GM19023 (cell line): Measurements from ENCODE around the gene HES2.
"Not testable (repeated sequence)": the region's sequence is repeated elsewhere in the genome, so short reads cannot be mapped to it uniquely, and the experiment has no call there.

ENCODE experiments used
- ATAC-seq: cut with Tn5 transposase; IDR thresholded peaks from one replicate; pipeline ENCODE4 v1.9.1; 2021; ENCODE audit warnings: mild to moderate bottlenecking, moderate library complexity; ENCODE audit not compliant: unreplicated experiment

HES2 gene

DNA sequence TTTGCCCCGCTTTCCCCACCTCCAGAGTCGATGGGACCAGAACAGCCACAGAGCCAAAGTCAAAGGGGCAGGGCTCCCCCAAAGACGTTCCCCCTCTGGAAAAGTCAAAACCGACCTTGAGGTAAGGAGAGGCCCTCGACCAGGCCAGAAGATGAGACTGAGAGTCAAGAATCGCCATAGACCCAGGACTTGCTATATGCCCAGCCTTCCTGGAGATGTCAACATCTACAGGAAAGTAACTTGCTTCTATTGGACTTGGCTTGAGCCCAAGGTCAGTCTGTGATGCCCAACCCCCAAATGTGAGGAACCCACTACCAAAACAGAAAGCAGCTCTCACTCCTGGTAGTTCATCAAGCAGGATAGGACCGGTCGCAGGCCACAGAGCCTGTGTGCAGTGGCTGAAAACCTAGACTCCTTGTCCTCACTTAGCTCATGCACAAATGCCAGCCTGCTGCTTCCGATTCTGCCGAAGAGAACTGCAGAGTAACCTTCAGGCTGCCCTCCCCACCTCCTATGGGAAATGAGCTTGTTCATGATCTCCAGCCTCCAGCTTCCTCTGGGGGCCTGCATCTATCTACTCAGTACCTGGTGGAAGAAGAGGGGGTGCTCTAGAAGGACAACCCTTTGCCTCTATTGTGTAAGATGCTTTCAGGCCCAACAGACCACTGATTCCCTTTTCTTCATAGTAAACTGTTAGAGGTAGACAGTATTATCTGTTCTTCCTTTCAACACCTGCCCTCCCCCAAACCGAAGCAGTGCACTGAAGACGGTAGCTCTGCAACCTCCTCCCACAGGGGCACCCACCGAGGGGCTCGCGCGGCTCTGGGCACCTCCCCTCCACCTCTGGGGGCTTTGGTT, 27.5 kb downstream of the HES2 start:
- ATAC-seq = no peak

DNA sequence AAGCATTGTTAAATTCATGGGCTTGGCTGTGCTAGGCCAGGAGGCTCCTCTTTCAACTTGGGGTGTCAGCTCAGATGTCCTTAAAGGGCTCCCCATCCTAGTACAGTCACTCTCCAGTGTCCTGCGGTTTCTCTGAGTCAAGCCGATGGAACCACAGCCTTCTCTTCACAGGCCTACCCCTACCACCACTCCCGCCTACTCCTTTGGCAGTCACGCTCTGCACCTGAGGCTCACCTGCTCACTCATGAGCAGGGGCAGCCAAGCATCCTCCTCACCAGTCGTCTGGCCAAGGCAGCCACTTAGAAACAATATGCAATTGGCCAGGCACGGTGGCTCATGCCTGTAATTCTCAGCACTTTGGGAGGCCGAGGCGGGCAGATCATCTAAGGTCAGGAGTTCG, 29.7 kb downstream of the HES2 start:
- ATAC-seq = no peak

DNA sequence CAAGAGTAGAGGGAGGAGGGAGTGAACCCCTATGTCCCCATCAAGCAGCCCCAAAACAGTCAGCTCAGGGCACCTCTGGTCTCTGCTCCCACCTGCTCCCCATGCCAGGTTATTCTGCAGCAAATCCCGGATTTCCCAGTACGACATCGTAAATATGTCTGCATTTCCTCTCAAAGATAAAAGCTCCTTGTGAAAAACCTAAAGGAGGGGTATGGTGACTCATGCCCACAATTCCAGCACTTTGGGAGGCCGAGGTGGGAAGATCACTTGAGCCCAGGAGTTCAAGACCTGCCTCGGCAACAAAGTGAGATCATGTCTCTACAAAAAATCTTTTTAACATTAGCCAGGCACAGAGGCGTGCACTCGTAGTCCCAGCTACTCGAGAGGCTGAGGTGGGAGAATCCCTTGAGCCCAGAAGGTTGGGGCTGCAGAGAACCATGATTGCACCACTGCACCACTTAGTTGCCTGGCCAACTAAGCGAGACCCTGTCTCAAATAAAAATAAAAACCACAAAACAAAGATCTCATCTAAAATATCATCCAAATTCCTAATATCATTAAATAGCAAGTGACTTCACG, 33.3 kb downstream of the HES2 start:
- no peak for ATAC-seq

DNA sequence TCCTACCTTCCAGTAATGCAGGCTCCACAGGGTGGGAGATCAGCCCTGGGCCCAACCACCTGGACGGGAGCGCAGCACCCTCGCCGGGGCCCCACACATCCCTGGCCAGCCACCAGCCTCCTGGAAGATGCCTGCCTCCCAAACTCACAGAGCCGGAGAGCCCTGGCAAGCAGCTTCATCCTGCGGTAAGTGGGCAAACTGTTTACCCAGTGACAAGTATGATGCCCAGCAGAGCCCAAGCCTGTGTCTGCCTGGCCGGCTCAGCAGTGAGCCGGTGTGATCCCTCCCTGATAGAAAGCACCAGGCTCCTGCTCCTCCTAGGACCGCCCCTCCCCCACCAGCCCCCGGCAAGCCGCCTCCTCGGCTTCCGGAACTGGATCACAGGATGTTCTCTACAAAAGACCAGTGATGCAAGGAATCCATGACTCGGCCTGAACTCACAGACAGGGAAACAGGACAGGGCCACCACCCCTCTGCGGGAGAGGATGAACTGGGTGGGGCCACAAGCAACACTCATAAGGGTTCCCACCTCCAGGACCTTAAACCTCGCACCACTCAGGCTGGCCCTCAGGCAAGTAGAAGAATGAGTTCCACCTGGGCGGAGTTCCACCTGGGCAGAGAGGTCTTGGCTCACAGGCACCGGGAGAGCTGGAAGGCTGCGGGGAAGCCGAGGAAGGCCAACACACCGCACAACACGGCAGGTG, 34.1 kb downstream of the HES2 start:
- ATAC-seq = no peak

DNA sequence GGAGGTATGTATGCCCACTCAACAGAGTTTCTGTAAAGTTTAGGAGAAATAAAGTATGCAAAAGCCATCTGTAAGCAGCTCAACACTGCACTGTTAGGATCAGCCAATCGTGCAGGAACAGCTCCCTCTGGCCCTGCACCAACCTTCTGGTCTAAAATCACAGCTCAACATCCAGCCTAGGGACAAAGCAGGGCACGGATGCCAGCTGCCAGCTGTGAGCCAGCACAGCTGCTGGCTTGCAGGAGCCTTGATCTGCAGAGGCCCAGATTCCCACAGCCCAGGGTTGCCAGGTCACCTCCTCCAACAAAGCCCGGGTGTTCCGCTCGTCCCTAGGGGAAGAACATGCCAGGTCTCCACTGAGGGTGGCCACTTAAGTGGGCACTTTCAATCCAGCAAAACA, 34.8 kb downstream of the HES2 start:
- ATAC-seq = no peak

DNA sequence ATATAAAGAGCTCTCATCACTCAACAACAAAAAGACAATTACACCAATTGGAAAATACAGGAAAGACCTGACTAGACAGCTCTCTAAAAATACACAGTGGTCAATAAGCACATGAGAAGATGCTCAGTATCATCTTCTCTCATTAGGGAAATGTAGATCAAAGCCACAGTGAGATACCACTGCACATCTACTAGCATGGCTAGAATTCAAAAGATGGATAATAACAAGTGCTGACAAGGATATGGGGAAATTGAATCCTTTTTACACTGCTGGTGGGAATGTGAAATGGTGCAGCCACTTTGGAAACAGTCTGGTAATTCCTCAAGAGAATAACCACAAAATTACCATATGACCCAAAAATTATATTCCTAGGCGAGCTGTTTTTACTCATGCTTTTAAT, 35.6 kb downstream of the HES2 start:
- ATAC-seq = no peak

DNA sequence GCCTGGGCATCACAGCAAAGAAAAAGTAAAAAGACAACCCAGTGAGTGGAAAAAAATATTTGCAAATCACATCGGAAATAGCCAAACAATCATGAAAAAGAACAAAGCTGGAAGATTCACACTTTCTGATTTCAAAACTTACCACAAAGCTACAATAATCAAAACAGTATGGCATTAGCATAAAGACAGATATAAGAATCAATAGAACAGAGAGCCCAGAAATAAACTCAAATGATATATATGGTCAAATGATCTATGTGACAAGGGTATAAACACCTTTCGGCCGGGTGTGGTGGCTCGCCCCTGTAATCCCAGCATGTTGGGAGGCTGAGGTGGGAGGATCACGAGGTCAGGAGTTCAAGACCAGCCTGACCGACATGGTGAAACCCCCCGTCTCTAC, 39.7 kb downstream of the HES2 start:
- no peak for ATAC-seq

DNA sequence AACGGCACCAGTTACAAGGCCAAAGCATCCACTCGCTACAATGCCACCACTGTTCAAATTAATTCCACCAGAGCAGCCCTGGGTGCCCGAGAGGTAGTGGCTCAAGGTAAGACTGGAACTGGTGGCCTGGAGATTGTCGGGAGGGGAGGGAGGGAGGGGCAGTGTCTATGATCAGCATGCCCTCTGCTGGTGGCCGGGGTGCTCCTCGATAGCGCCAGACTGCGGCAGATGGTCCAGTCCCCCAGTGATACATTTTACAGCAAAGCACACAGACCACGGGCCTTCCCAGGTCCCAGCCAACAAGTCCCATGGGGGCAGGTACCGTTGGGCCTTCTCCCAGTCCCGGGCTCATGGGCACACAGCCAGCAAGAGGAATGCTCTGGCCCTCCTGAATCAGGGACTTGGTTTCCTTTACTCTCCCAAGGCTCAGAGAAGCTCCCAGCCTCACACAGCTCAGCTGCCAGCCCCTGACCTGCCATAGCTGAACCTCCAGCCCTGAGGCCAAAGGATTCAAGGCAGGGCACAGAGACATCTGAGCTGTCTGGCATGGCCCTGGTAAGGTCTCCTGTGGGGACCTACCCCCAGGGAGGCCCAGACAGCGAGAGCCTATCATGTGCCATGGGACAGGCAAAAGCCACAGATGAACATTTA, 41.5 kb downstream of the HES2 start:
- no peak for ATAC-seq

DNA sequence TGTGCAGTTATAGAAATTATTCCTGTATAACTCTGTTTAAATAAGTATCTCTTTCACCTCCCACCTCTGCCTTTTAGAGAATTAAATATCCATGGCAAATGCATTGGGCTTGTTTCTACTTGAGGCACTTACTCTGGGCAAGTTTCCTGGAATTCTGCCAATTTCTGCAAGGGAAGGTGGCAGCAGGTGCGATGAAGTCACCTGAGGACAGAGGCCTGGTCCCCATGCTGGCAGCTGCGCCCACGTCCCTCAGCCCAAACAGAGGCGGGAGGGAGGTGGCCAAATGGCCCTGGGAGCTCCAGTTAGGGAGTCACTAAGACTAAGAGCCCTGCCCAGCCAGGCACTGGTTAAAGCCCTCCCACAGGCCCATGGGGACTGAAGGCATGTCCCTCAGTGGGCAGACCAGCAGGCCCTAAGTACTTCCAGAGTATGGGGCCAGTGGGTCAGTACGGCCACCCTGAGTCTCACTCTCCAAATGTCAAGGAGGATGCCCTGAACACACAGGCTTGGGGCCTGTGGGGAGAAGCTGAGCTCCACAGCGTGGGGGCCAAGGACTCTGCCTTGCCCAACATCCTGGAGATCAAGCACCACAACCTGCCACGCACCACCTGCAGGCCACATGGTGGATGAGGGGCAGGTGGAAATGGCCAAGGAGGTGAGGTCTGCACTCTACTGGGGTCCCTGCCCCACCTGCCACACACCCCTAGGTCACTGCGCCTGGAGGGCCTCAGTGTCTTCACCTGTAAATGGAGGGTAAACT, 45.6 kb downstream of the HES2 start:
- ATAC-seq = no peak

DNA sequence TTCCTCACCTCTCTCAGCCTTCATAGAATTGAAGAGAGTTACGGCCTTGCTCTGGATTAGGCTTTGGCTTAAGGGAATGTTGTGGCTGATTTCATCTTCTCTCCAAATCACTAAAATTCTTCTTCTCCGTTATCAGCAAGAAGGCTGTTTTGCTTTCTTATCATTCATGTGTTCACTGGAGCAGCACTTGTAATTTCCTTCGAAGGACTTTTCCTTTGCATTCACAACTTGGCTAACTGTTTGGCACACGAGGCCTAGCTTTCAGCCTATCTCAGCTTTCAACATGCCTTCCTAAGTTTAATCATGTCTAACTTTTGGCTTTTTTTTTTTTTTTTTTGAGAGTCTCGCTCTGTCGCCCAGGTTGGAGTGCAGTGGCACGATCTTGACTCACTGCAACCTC, 47.5 kb downstream of the HES2 start:
- ATAC-seq = not testable (repeated sequence)

DNA sequence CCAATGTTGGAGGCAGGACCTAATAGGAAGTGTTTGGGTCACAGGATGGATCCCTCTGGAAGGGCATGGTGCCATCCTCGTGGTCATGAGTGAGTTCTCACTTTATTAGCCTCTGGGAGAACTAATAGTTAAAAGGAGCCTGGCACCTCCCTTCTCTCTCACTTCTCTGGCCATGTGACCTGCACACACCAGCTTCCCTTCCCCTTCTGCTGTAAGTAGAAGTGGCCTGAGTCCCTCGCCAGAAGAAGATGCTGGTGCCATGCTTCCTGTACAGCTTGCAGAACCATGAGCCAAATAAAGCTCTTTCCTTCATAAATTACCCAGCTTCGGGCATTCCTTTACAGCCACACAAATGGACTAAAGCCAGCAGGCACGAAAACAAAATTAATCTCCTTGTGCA, 49.7 kb downstream of the HES2 start:
- no peak for ATAC-seq

DNA sequence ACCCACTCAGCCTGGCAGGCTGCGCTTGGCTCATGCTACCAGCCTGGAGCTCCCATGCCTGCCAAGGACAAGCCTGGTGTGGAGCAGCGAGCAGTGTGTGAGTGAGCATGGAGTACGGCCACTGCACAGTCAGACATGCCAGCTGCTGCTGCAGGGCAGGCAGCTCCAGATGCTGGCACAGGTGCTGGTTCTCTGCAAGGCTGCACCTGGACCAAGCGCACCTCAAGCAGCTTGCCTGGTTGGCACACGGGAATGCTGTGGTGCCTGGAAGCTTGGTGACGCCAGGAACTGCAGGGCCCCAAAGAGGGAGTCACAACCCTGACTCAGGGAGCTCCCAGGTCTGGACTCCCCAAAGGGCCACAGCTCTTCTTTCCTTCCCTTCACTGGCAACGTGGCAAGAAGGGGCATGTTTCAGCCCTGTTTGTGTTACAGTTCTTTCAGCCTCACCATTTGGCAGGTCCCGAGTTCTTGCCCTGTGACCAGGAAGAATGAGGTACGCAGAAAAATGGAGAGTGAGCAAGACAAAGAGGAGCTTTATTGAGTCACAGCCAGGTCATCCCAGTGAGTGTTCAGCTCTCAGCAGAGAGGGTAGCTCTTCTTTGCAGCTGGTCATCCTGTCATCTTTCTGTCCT, 52.2 kb downstream of the HES2 start:
- ATAC-seq = no peak

DNA sequence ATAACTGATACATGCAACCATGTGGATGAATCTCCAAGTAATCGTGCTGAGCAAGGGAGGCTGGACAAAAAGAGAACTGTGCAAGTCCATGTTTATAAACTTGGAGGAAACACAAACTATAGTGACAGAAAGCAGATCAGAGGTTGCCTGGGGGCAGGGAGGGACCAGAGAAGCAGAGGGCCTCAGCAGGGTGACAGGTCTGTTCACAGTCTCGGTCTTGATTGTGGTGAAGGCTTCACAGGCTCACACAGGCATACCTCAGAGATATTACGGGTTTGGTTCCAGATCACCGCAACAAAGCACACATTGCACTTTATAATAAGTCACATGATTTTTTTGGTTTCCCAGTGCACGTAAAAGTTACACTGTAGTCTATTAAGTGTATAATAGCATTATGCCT, 54.7 kb downstream of the HES2 start:
- ATAC-seq = no peak

DNA sequence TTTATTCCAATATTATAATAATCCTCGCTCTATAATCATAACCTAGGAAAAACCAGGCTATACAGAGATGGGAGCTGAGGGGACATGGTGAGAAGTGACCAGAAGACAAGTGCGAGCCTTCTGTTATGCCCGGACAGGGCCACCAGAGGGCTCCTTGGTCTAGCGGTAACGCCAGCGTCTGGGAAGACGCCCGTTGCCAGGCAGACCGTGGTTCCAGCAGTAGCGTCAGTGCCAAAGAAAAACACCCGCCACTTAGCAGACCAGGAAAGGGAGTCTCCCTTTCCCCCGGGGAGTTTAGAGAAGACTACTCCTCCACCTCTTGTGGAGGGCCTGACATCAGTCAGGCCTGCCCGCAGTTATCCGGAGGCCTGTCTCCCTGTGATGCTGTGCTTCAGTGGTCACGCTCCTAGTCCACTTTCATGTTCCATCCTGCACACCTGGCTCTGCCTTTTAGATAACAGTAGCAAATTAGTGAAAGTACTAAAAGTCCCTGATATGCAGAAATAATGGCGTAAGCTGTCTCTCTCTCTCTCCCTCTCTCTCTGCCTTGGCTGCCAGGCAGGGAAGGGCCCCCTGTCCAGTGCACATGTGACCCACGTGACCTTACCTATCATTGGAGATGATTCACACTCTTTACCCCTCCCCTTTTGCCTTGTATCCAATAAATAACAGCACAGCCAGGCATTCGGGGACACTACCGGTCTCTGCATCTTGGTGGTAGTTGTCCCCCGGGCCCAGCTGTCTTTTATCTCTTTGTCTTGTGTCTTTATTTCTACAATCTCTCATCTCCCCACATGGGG, 56.4 kb downstream of the HES2 start:
- ATAC-seq = not testable (repeated sequence)
